HG03025 (cell line): Measurements from ENCODE around the gene FAM47E.

ENCODE experiments used
- ATAC-seq: cut with Tn5 transposase; IDR thresholded peaks from one replicate; pipeline ENCODE4 v1.9.1; 2021; ENCODE audit warnings: mild to moderate bottlenecking, moderate library complexity; ENCODE audit not compliant: unreplicated experiment, low FRiP score

Gene FAM47E, protein sequence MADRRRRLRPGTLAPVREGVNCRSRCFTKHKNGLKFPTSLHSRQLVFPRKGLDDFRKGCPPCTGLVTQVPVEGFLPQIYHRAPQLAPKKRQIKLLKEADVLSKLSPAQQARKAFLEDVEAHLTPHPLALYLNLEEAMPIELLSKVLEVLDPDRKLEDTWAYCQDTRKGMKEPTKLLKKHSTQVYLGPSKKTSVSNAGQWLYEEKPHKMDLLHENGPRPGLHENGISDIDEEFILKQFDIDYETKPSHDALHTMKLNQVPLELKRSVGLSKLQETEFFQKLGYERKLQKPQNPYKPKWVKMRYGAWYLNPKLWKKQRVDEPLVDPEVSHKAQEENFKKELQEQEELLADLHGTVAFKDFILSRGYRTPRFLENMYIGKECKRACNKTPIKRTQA

DNA sequence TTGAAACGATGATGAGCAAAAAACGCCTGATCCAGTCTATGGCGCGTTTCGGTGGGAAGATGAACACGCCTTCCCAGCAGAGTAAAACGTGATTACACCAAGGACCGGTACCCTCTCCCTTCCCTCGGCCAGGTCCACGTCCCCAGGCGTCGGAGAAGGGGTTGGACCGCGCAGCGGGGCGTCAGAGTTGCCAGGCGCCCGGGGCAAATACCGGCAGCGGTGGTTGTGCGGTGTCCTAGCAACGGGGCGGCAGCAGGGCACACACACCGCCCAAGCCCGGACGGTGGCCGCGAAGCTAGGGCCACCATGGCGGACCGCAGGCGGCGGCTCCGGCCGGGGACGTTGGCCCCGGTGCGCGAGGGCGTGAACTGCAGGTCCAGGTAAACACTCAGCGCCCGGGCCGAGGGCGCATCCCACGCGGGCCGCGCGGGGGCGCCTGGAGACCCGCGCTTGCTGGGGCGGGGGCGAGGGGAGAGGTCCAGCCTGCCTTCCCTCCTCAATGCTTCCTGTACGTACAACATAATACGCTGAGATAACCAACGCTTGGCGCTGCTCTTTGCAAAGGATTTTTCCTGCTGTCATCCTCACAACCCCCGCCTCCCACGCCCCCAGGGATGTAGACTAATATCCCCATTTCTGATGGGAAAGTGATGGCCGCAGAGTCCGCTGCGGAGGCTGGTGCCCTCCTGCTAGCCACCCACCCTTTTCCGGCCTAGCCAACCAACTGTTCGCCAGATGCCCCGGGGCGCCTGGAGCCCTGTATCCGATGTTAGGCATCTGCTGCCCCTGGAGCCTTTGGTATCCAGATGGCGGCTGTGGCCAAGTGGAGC lies at the start of gene FAM47E:
Gene FAM47E (plus strand): TSS at position 281 of the 830 bp plus-strand sequence. CDS start 26 bp downstream, at position 307.
- ATAC-seq: no peak

DNA sequence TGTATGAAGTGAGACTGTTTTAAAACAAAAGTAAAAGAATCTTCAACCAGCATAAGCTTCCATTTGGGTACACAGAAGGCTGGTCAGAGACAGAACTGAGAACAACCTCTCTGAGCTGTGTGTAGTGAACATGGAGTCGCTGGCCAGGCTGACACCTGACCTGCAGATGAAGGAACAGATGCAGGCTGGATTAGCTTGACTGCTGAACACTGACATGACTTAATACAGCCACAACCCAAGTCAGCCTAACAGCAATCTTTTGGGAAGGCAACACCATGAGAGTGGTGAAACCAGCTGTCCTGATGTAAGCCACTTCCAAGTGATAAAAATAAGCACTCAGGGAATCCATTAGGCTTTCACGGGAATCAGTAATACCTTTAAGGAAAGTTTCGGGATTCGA lies 48.0 kb upstream of the FAM47E start:
- ATAC-seq: no peak

DNA sequence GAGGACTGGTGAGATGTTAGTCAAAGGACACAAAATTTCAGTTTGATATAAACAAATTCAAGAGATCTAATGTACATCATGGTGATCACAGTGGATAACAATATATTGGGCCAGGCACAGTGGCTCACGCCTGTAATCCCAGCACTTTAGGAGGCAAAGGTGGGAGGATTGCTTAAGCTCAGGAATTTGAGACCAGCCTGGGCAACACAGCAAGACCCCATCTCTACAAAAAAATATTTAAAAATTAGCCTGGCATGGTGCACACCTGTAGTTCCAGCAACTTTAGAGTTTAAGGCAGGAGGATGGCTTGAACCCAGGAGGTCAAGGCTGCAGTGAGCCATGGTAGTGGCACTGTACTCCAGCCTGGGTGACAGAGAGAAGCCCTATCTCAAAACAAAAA lies 46.6 kb upstream of the FAM47E start:
- ATAC-seq: no peak

- ATAC-seq: no peak
These were observed 46.0 kb upstream of the FAM47E start for GRCh38 chr4:76205476-76205875.

DNA sequence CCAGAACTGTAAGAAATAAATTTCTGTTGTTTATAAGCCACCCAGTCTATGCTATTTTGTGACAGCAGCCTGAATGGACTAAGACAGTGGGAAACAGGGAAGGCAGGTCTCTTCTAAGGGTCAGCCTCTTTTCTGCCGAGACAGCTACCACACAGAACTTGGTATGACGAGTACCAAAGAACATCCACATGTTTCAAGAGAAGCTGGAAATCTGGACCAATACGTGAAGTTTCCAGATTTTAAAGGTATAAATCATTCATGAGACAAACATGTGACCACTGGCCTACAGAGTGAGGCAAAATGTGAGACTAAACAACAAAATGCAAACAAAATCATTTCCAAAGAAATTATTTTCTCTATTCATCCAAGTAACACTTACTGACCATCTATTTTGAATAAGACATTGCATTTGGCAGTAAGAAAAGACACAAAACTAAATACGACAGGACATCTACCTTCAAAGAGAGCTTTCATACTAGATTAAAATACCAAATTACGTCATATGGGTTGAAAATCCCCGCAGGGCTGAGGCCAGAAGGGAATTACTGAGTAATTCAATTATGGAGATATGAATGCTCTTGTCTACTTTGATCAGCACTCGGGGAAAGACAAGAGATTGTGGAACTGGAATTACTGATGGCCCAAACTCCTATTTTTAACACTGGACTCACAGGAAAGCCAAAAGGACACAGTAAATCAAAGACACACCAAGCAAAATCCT lies 45.1 kb upstream of the FAM47E start:
- no peak for ATAC-seq

GRCh38 chr4:76207549-76207948 lies 44.0 kb upstream of the FAM47E start:
- ATAC-seq: no peak

DNA sequence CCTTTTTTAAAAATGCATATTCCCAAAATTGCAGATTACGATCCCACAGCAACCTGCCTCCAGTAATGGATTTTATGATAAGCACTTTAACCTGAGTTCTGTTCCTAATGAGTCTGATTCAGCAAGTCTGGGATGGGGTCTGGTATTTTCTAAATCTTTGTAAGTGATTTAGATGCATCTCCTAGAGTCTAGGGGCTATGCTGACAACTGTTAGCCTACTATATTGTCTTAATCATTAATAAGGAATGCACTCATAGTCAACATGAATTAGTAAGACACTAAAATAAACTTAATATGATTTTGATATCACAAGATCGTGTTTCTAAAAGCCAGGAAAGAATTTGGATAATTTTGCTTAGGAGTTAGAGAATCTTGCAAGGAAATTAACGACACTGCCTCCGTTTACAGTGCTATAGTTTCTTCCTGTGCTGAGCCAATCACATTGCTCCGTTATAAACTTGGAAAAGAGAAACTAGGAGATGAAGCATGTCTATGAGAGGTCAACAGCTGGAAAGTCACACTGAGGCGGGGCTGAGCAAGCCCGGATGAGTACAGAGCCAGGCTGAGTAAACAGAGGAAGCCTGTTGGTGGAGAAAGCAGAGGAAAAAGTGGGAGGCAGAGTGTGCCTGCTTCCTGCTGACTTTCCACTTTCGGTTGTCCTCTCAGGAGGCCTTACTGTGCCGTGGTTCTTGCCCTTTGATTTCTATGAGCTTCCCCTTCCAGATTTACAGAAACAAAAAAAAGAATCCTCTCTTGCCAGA lies 43.3 kb upstream of the FAM47E start:
- ATAC-seq: no peak

DNA sequence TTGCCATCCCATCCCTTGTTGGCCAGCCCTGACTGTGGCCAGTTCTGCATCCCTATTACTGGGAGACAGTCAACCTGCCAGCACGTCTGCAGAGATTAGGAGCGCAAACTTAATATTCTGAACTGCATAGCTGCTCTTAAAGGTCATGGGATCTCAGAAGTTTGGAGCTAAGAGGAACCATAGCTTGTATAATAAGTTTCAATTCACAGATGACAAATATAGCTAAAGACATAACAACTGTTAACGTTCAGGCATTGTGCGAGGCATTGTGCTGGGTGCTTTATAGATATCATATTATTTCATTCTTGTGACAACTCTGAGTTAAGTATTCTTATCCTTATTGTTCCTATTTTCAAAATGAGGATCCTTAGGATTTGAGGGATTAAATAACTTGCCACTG lies 41.6 kb upstream of the FAM47E start:
- ATAC-seq: no peak

DNA sequence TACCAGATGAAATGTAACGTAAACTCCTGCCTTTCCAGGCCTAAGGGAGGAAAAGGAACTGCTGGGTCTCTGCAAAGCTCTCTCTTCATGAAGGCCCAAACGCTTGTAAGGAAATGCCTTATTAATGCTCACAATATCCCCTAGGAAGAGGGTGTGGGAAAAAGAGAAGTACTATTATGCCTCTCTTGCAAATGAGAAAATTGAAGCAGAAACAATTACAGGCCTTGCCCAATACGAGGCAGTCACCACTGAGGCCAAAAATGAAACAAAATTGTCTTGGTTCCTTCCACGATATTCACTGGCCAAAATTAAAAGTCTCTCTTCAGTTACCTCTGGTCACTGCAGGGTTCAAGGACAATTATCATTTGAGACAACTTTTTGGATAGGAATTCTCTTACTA lies 41.1 kb upstream of the FAM47E start:
- ATAC-seq: no peak

GRCh38 chr4:76211769-76212708 lies 39.5 kb upstream of the FAM47E start:
- no peak for ATAC-seq

GRCh38 chr4:76212851-76213414 lies 38.6 kb upstream of the FAM47E start:
- ATAC-seq: no peak

- peak; percentile 67 for ATAC-seq
These were observed 37.9 kb upstream of the FAM47E start, which contains the start of gene SCARB2 for GRCh38 chr4:76213415-76214176. TSS of gene SCARB2 (minus strand) at chr4:76213824. CDS start at chr4:76213543, 281 bp downstream.

GRCh38 chr4:76214177-76214675 lies 37.3 kb upstream of the FAM47E start:
- ATAC-seq: peak; percentile 48

DNA sequence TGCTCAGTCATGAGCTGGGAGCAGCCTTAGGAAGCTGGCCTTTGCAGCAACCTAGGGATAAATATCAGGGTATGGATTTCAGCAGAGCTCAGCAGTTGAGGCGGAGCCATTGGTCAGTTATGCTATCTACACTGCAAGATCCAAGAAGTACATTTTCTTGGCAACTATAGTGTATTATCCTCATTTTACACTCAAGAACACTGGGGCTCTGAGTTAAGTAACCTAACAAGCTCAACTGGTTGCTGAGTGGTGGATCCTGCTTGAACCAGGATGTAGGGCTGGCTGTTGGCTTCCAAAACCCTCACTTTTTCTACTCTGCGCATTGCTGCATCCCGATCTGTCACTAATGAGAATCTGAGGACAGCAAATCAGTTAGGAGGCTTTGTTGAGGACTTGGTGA lies 36.4 kb upstream of the FAM47E start:
- no peak for ATAC-seq

DNA sequence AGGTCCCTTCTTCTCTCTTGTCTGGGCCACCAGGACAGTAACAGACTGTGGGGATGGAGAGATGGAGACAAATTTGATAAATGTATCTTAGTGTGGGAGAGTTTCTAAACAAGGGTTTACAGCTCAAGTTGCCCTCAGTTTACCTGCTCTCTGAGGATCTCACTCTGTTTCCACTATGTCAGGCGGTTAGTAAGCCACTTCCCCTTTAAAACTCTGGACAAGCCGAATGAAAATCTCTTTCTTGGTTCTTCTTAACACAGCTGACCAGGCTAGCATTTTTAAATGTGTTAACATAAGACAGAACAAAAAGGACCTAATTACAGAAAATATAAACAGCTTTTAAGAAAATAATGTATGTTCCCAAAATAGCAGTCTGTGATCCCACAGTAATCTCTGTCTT lies 35.0 kb upstream of the FAM47E start:
- ATAC-seq: no peak

- ATAC-seq: no peak
These were observed 34.3 kb upstream of the FAM47E start for GRCh38 chr4:76216975-76217814.
